ENCODE measurements around the gene RAB22A.

- TF ChIP-seq, protein P1, sequence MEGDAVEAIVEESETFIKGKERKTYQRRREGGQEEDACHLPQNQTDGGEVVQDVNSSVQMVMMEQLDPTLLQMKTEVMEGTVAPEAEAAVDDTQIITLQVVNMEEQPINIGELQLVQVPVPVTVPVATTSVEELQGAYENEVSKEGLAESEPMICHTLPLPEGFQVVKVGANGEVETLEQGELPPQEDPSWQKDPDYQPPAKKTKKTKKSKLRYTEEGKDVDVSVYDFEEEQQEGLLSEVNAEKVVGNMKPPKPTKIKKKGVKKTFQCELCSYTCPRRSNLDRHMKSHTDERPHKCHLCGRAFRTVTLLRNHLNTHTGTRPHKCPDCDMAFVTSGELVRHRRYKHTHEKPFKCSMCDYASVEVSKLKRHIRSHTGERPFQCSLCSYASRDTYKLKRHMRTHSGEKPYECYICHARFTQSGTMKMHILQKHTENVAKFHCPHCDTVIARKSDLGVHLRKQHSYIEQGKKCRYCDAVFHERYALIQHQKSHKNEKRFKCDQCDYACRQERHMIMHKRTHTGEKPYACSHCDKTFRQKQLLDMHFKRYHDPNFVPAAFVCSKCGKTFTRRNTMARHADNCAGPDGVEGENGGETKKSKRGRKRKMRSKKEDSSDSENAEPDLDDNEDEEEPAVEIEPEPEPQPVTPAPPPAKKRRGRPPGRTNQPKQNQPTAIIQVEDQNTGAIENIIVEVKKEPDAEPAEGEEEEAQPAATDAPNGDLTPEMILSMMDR (IDR thresholded peaks at IDR 0.05), result no peak
- TF ChIP-seq POLR2A (IDR thresholded peaks at IDR 0.05) (no peak), POLR2AphosphoS5 (IDR thresholded peaks at IDR 0.05) (no peak)
Observed at GRCh38 chr20:58372806-58373205, 63.3 kb downstream of the RAB22A start.
